Liver (tissue), 3 donors: Measurements from ENCODE around the gene CALCA.

ENCODE experiments used
- FOXA1 ChIP-seq: IDR thresholded peaks from 2 replicates; pipeline ENCODE4 v1.6.1; 2016; ENCODE audit warnings: antibody characterized with exemption
- GABPA ChIP-seq, 2 donors: IDR thresholded peaks in 1 of 2; conservative IDR thresholded peaks in 1 of 2; 2 replicates each; pipeline ENCODE4 v1.6.1; 2016; ENCODE audit warnings: antibody characterized with exemption in 2 of 2, mild to moderate bottlenecking in 1 of 2, moderate library complexity in 1 of 2
- HNF4G ChIP-seq: IDR thresholded peaks from 2 replicates; pipeline ENCODE4 v1.6.1; 2016; ENCODE audit warnings: antibody characterized with exemption
- JUND ChIP-seq, 2 donors: IDR thresholded peaks; 2 replicates each; pipeline ENCODE4 v1.6.1; 2016; ENCODE audit warnings: antibody characterized with exemption in 2 of 2
- NR2F2 ChIP-seq: IDR thresholded peaks from 2 replicates; pipeline ENCODE4 v1.6.1; 2016; ENCODE audit warnings: antibody characterized with exemption
- RAD21 ChIP-seq, 2 donors: IDR thresholded peaks; 2 replicates each; pipeline ENCODE4 v1.6.1; 2016; ENCODE audit warnings: antibody characterized with exemption in 2 of 2, mild to moderate bottlenecking in 2 of 2
- REST ChIP-seq: IDR thresholded peaks from 2 replicates; pipeline ENCODE4 v1.6.1; 2016; ENCODE audit warnings: antibody characterized with exemption, mild to moderate bottlenecking
- SP1 ChIP-seq: IDR thresholded peaks from 2 replicates; pipeline ENCODE4 v1.6.1; 2018; ENCODE audit warnings: antibody characterized with exemption, mild to moderate bottlenecking
- YY1 ChIP-seq: IDR thresholded peaks from 2 replicates; pipeline ENCODE4 v1.6.1; 2016; ENCODE audit warnings: antibody characterized with exemption, mild to moderate bottlenecking
- TF ChIP-seq, protein P1 (sequence below): IDR thresholded peaks from 2 replicates; pipeline ENCODE4 v1.6.1; 2016; ENCODE audit warnings: antibody characterized with exemption
- TF ChIP-seq, protein P2 (sequence below): fragments of 150-350 bp; IDR thresholded peaks from 2 replicates; pipeline ENCODE4 v1.5.1; 2017; ENCODE audit warnings: improper control_type of control experiment, low read depth, low read length; ENCODE audit not compliant: missing input control
- TF ChIP-seq, protein P3 (sequence below): IDR thresholded peaks from 2 replicates; pipeline ENCODE4 v1.6.1; 2016; ENCODE audit warnings: antibody characterized with exemption
- donor health status: healthy.
- donor health status: healthy.

GRCh38 chr11:14938936-14939335 is 33.2 kb downstream of the CALCA start:
- TF ChIP-seq, protein P1, sequence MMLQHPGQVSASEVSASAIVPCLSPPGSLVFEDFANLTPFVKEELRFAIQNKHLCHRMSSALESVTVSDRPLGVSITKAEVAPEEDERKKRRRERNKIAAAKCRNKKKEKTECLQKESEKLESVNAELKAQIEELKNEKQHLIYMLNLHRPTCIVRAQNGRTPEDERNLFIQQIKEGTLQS: no peak
- TF ChIP-seq YY1 (no peak), NR2F2 (no peak), GABPA (IDR thresholded peaks at IDR 0.05 in 1 of 2, conservative IDR thresholded peaks at IDR 0.05 in 1 of 2) (no peak), RAD21 (IDR thresholded peaks at IDR 0.05) (no peak), JUND (IDR thresholded peaks at IDR 0.05) (no peak), FOXA1 (no peak), REST (no peak), SP1 (no peak), HNF4G (no peak)
- TF ChIP-seq, protein P2, sequence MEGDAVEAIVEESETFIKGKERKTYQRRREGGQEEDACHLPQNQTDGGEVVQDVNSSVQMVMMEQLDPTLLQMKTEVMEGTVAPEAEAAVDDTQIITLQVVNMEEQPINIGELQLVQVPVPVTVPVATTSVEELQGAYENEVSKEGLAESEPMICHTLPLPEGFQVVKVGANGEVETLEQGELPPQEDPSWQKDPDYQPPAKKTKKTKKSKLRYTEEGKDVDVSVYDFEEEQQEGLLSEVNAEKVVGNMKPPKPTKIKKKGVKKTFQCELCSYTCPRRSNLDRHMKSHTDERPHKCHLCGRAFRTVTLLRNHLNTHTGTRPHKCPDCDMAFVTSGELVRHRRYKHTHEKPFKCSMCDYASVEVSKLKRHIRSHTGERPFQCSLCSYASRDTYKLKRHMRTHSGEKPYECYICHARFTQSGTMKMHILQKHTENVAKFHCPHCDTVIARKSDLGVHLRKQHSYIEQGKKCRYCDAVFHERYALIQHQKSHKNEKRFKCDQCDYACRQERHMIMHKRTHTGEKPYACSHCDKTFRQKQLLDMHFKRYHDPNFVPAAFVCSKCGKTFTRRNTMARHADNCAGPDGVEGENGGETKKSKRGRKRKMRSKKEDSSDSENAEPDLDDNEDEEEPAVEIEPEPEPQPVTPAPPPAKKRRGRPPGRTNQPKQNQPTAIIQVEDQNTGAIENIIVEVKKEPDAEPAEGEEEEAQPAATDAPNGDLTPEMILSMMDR: no peak
- TF ChIP-seq, protein P3, sequence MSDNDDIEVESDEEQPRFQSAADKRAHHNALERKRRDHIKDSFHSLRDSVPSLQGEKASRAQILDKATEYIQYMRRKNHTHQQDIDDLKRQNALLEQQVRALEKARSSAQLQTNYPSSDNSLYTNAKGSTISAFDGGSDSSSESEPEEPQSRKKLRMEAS: no peak
